HFFc6 (cell line): ENCODE results near the gene C4orf50. TPM values are rescaled to one million over a fixed set of nuclear protein-coding genes. Genes with fewer than 3 reads are reported as not detected.

ENCODE experiments used
- DNase-seq: peaks from one replicate; pipeline ENCODE4 v3.0.0-alpha.2; 2018
- H3K27ac Mint-ChIP-seq: 2 replicates; pipeline ENCODE4 v1.8.0; 2020; ENCODE audit warnings: mild to moderate bottlenecking, mixed read lengths
- H3K27me3 Mint-ChIP-seq: 2 replicates; pipeline ENCODE4 v1.8.0; 2021; ENCODE audit warnings: mild to moderate bottlenecking, moderate library complexity, mixed read lengths; ENCODE audit not compliant: insufficient read depth
- H3K36me3 Mint-ChIP-seq: 2 replicates; pipeline ENCODE4 v1.8.0; 2021; ENCODE audit warnings: low read depth, mixed read lengths
- H3K4me1 Mint-ChIP-seq: 2 replicates; pipeline ENCODE4 v1.8.0; 2020; ENCODE audit warnings: low read depth, mixed read lengths
- H3K4me3 Mint-ChIP-seq: 2 replicates; pipeline ENCODE4 v1.8.0; 2020; ENCODE audit warnings: mild to moderate bottlenecking, moderate library complexity, mixed read lengths
- H3K9me3 Mint-ChIP-seq: 2 replicates; pipeline ENCODE4 v1.8.0; 2020; ENCODE audit warnings: mild to moderate bottlenecking, mixed read lengths
- total RNA-seq, 6 experiments: library from RNA; stranded (reverse); fragmentation: NEBNext Ultra II Directional; extraction: Animal tissue kit (Norgen Biotek cat#: 25700); gene quantifications; 2 replicates in 1 of 6; 3 replicates in 5 of 6; pipeline ENCODE4 v1.2.3, GENCODE V29; 2021
- TF ChIP-seq, protein P1 (sequence below): fragments of 200-600 bp; sonication (generic); IDR thresholded peaks from 2 replicates; pipeline ENCODE4 v1.5.0; 2021; ENCODE audit warnings: antibody characterized with exemption, mild to moderate bottlenecking

C4orf50 gene
- total RNA-seq, 6 experiments from 2014 or later: not detected

DNA sequence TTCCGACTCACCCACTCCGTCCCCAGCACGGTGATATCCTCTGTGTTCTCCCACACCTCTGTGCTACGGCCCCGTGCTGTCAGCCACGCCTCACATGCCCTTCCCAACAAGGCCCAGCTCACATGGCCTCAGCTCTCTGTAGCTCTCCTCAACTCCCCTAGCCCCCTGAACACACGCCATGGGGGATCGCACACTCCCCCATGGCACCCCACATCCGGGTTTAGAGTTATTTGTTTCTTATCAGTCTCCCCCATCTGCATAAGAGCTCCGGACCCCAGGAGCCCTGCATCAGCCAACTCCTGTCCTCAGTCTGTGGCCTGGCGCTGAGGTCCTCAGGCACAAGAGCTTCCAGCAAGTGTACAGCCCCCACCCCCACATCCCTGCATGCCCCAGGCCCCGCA is 7.0 kb downstream of the C4orf50 start:
- H3K4me1 Mint-ChIP-seq: no peaks in the 10 kb centered on the region
- H3K4me3 Mint-ChIP-seq: no peak overlapping the region
- peaks cover 1% of the 10 kb centered on the region; the same call in 1 of the 2 replicates for H3K27me3 Mint-ChIP-seq
- peaks cover 38% of the 10 kb centered on the region for H3K9me3 Mint-ChIP-seq
- TF ChIP-seq, protein P1, sequence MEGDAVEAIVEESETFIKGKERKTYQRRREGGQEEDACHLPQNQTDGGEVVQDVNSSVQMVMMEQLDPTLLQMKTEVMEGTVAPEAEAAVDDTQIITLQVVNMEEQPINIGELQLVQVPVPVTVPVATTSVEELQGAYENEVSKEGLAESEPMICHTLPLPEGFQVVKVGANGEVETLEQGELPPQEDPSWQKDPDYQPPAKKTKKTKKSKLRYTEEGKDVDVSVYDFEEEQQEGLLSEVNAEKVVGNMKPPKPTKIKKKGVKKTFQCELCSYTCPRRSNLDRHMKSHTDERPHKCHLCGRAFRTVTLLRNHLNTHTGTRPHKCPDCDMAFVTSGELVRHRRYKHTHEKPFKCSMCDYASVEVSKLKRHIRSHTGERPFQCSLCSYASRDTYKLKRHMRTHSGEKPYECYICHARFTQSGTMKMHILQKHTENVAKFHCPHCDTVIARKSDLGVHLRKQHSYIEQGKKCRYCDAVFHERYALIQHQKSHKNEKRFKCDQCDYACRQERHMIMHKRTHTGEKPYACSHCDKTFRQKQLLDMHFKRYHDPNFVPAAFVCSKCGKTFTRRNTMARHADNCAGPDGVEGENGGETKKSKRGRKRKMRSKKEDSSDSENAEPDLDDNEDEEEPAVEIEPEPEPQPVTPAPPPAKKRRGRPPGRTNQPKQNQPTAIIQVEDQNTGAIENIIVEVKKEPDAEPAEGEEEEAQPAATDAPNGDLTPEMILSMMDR: no peak
- no peak overlapping the region for H3K27ac Mint-ChIP-seq
- no peaks in the 10 kb centered on the region for H3K36me3 Mint-ChIP-seq
- no peak for DNase-seq

DNA sequence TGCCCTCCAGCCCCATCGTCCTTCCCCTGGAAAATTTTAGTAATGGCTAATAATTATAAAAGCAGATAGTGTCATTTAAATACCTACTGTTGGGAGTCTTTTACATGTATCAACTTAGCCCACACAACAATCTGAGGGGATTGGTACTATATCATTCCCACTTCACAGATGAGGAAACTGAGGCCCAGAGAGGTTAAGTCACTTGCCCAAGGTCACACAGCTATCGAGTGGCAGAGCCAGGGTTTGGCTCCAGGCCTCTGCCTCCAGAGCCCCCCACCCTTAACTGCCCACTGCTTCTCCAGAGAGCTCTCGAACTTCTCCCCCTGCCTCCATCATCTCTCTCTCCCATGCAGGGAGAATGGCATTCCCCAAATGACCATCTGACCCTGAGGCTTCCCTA is 7.4 kb downstream of the C4orf50 start:
- TF ChIP-seq, protein P1: no peak
- Mint-ChIP-seq H3K36me3 (no peaks in the 10 kb centered on the region), H3K4me3 (no peak overlapping the region), H3K4me1 (no peaks in the 10 kb centered on the region), H3K9me3 (peaks cover 38% of the 10 kb centered on the region), H3K27me3 (peaks cover 1% of the 10 kb centered on the region; the same call in 1 of the 2 replicates), H3K27ac (no peak overlapping the region)
- no peak for DNase-seq

DNA sequence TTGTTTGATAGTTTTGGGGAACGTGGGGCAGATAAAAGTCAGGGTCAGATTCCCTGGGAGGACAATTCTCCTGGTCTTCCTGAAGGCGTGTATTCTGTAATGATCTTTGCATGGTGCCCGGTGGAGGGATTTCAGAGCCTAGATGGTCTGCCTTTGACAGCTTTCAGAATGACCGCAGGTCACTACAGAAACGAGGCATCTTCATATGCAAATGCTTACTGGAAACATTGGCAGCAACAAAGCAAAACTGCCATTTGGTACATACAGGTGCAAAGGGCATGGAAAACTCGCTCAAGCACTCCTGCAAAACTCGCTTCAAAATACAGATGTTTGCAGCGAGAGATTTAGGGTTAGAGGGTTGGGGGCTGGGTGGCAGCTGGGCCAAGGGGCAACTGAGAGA is 8.8 kb downstream of the C4orf50 start:
- H3K27ac Mint-ChIP-seq: no peak overlapping the region
- H3K36me3 Mint-ChIP-seq: no peaks in the 10 kb centered on the region
- H3K27me3 Mint-ChIP-seq: no peaks in the 10 kb centered on the region; the same call in 1 of the 2 replicates
- no peaks in the 10 kb centered on the region for H3K4me1 Mint-ChIP-seq
- TF ChIP-seq, protein P1: no peak
- H3K4me3 Mint-ChIP-seq: no peak overlapping the region
- no peak for DNase-seq
- peaks cover 33% of the 10 kb centered on the region for H3K9me3 Mint-ChIP-seq

DNA sequence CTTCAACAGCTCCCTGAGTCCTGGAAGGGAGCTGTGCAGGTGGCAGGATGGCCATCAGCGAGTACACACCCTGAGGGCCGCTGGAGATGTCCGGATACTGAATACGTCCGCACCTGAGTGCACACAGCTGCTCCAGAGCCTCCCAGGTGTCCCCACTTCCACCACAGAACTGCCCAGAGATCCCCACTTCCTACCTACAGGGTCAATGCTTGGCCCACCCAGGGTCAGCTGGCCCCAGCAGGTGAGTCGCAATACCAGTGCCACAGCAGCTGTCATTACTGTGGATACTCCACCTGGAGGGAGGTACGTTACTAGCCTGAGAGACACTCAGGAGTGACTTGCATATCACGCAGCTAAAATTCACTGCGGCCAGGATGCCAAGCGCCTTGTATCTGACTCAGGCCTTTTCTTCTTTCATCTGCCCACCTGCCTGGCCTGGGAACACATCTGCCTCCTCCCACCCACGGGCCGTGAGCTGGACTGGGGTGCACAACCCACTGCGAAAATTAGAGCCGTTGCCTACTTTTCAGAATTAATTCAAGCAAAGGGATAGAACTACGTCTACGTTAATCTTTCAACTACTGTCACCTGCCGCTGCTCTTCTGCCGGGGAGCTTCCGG is 9.4 kb downstream of the C4orf50 start:
- no peak for DNase-seq
- TF ChIP-seq, protein P1: no peak
- H3K27me3 Mint-ChIP-seq: no peaks in the 10 kb centered on the region; the same call in 1 of the 2 replicates
- H3K9me3 Mint-ChIP-seq: peaks cover 33% of the 10 kb centered on the region
- H3K4me1 Mint-ChIP-seq: no peaks in the 10 kb centered on the region
- H3K4me3 Mint-ChIP-seq: no peak overlapping the region
- no peaks in the 10 kb centered on the region for H3K36me3 Mint-ChIP-seq
- no peak overlapping the region for H3K27ac Mint-ChIP-seq

DNA sequence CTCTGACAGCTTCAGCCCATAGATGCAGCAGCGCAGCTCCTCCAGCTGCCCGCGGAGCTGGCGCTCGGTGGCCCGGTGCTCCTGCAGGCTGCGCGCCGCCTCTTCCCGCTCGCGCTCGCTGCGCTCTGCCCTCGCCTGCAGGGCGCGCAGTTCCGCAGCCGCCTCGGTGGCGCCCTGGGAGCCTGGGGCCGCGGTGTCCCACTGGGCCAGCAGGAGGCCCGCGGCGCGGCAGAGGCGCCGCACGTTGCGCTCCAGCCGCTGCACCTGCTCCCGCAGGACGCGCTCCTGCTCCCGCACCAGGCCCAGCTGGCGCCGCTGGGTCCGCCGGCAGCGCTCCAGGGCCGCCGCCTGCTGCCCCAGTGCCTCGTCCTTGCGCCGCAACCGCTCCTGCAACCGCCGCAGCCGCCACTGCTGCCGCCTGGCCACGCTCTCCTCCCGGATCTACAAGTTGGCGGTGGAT is 10.1 kb downstream of the C4orf50 start:
- no peak overlapping the region for H3K4me3 Mint-ChIP-seq
- H3K27me3 Mint-ChIP-seq: no peaks in the 10 kb centered on the region; the same call in 1 of the 2 replicates
- no peaks in the 10 kb centered on the region for H3K4me1 Mint-ChIP-seq
- no peaks in the 10 kb centered on the region for H3K36me3 Mint-ChIP-seq
- TF ChIP-seq, protein P1: no peak
- peaks cover 27% of the 10 kb centered on the region for H3K9me3 Mint-ChIP-seq
- no peak overlapping the region for H3K27ac Mint-ChIP-seq
- no peak for DNase-seq
